Measurements from ENCODE around the gene CYB561D1. TPM values are rescaled to one million over a fixed set of nuclear protein-coding genes. Genes with fewer than 3 reads are reported as not detected.

CYB561D1 gene
- total and polyA plus RNA-seq, 4 donors, result 1.3 to 2.8 (median 2.0) TPM

GRCh38 chr1:109502364-109502851, 8.5 kb downstream of the CYB561D1 start:
- no peaks in the 10 kb centered on the region for H3K27me3 ChIP-seq (ENCODE audit: control insufficient read depth in 4 of 4, insufficient read depth in 4 of 4, low read length in 3 of 4)
- no peak overlapping the region for H3K4me3 ChIP-seq (ENCODE audit: low read depth in 1 of 3, low read length in 3 of 3)
- TF ChIP-seq EGR1 (IDR thresholded peaks at IDR 0.05; ENCODE audit: low read depth in 2 of 2) (no peak), HNF4A (conservative IDR thresholded peaks at IDR 0.05) (no peak), SP1 (IDR thresholded peaks at IDR 0.05) (no peak), ATF3 (IDR thresholded peaks at IDR 0.05) (no peak), JUND (IDR thresholded peaks at IDR 0.05) (no peak), RAD21 (IDR thresholded peaks at IDR 0.05) (no peak), GABPA (IDR thresholded peaks at IDR 0.05 in 1 of 2, conservative IDR thresholded peaks at IDR 0.05 in 1 of 2) (no peak), REST (IDR thresholded peaks at IDR 0.05) (no peak), FOXA2 (IDR thresholded peaks at IDR 0.05) (no peak)
- H3K4me1 ChIP-seq (ENCODE audit: control insufficient read depth in 4 of 4, insufficient read depth in 4 of 4, low read length in 3 of 4), result no peaks in the 10 kb centered on the region
- DNase-seq (ENCODE audit: low spot score), result no peak
- no peak overlapping the region for H3K27ac ChIP-seq (ENCODE audit: low read depth in 1 of 2, low read length in 2 of 2)
- H3K9ac ChIP-seq (ENCODE audit: low read depth in 1 of 2, low read length in 2 of 2), result no peak overlapping the region
- peaks cover 0 to 3% (median 2%) of the 10 kb centered on the region in 4 donors for H3K36me3 ChIP-seq (ENCODE audit: control insufficient read depth in 4 of 4, insufficient read depth in 3 of 4, low read depth in 1 of 4, low read length in 3 of 4)
- H3K9me3 ChIP-seq (ENCODE audit: control insufficient read depth in 4 of 4, low read length in 3 of 4), result no peaks in the 10 kb centered on the region
- 86% methylated on average over 3 of the region's 3 CpGs for WGBS

- WGBS, result 77% methylated on average over 5 of the region's 5 CpGs
- no peaks in the 10 kb centered on the region for H3K9me3 ChIP-seq (ENCODE audit: control insufficient read depth in 4 of 4, low read length in 3 of 4)
- TF ChIP-seq TAF1 (conservative IDR thresholded peaks at IDR 0.05), result no peak
- no peak for TF ChIP-seq CTCF (IDR thresholded peaks at IDR 0.05; ENCODE audit: low read depth, low read length, missing input control)
- no peak for TF ChIP-seq RAD21 (IDR thresholded peaks at IDR 0.05)
- no peak for TF ChIP-seq JUND (IDR thresholded peaks at IDR 0.05)
- TF ChIP-seq YY1 (IDR thresholded peaks at IDR 0.05), result no peak
- TF ChIP-seq REST (IDR thresholded peaks at IDR 0.05), result no peak
- no peak for TF ChIP-seq FOXA1 (IDR thresholded peaks at IDR 0.05)
- no peak for TF ChIP-seq NR2F2 (IDR thresholded peaks at IDR 0.05)
- no peak for TF ChIP-seq GABPA (IDR thresholded peaks at IDR 0.05 in 1 of 2, conservative IDR thresholded peaks at IDR 0.05 in 1 of 2)
- TF ChIP-seq HNF4A (conservative IDR thresholded peaks at IDR 0.05), result no peak
- no peak for TF ChIP-seq HNF4G (IDR thresholded peaks at IDR 0.05)
- TF ChIP-seq SP1 (IDR thresholded peaks at IDR 0.05), result no peak
- no peak for TF ChIP-seq EGR1 (IDR thresholded peaks at IDR 0.05; ENCODE audit: low read depth in 2 of 2)
- no peak for TF ChIP-seq ATF3 (IDR thresholded peaks at IDR 0.05)
- no peak for TF ChIP-seq MAX (IDR thresholded peaks at IDR 0.05)
- TF ChIP-seq FOXA2 (IDR thresholded peaks at IDR 0.05), result no peak
- TF ChIP-seq ZBTB33 (IDR thresholded peaks at IDR 0.05), result no peak
- no peaks in the 10 kb centered on the region for H3K27me3 ChIP-seq (ENCODE audit: control insufficient read depth in 4 of 4, insufficient read depth in 4 of 4, low read length in 3 of 4)
- peaks cover 0 to 2% (median 0%) of the 10 kb centered on the region in 4 donors for H3K36me3 ChIP-seq (ENCODE audit: control insufficient read depth in 4 of 4, insufficient read depth in 3 of 4, low read depth in 1 of 4, low read length in 3 of 4)
- no peak overlapping the region for H3K4me3 ChIP-seq (ENCODE audit: low read depth in 1 of 3, low read length in 3 of 3)
- H3K4me1 ChIP-seq (ENCODE audit: control insufficient read depth in 4 of 4, insufficient read depth in 4 of 4, low read length in 3 of 4), result peaks cover 0 to 6% (median 3%) of the 10 kb centered on the region in 4 donors
- H3K9ac ChIP-seq (ENCODE audit: low read depth in 1 of 2, low read length in 2 of 2), result no peak overlapping the region
- H3K27ac ChIP-seq (ENCODE audit: low read depth in 1 of 2, low read length in 2 of 2), result no peak overlapping the region
- no peak for DNase-seq (ENCODE audit: low spot score)
Observed at GRCh38 chr1:109503935-109504334, 10.0 kb downstream of the CYB561D1 start.
